ENCODE measurements around the gene FAS. TPM values are rescaled to one million over a fixed set of nuclear protein-coding genes. Genes with fewer than 3 reads are reported as not detected.
A peak's percentile ranks its signal among the peaks of the same experiment; 100 is the strongest.

Gene FAS
- total RNA-seq: 16.5 and 19.2 TPM in 2 replicates

DNA sequence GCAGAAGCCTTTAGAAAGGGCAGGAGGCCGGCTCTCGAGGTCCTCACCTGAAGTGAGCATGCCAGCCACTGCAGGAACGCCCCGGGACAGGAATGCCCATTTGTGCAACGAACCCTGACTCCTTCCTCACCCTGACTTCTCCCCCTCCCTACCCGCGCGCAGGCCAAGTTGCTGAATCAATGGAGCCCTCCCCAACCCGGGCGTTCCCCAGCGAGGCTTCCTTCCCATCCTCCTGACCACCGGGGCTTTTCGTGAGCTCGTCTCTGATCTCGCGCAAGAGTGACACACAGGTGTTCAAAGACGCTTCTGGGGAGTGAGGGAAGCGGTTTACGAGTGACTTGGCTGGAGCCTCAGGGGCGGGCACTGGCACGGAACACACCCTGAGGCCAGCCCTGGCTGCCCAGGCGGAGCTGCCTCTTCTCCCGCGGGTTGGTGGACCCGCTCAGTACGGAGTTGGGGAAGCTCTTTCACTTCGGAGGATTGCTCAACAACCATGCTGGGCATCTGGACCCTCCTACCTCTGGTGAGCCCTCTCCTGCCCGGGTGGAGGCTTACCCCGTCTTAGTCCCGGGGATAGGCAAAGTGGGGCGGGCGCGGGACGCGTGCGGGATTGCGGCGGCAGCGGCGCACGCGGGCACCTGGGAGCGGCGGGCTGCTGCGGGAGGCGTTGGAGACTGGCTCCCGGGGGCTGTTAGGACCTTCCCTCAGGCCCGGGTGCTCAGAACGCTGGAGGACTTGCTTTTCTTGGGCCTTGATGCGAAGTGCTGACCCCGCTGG lies at the start of gene FAS:
Gene FAS, plus strand, starts transcription at position 415 of the 777 bp plus-strand sequence. Its CDS starts 79 bp downstream, at position 494.
- DNase-seq: peak; percentile 54

GRCh38 chr10:88941026-88941425 lies 49.6 kb upstream of the FAS start:
- no peak for DNase-seq

- DNase-seq: no peak
These were observed 46.8 kb upstream of the FAS start for GRCh38 chr10:88943778-88944177.

DNA sequence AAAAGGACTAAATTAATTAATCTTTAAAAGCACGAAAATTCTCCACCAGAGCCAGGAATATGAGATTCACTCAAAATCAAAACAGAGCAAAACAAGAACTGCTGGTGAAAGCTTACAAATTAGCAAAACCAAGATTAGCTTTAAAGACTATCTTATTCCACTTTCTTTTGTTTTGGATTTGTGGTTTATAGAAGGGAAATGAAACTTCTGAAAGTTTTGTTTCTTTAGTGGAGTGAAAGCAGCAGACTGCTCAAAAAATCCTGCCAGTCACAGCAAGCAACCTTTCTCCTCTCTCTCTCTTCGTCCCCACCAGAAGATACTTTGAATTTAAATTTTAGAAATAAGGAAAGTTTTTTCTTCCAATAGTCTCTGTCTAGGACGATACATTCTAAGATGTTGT lies 45.8 kb upstream of the FAS start:
- no peak for DNase-seq

DNA sequence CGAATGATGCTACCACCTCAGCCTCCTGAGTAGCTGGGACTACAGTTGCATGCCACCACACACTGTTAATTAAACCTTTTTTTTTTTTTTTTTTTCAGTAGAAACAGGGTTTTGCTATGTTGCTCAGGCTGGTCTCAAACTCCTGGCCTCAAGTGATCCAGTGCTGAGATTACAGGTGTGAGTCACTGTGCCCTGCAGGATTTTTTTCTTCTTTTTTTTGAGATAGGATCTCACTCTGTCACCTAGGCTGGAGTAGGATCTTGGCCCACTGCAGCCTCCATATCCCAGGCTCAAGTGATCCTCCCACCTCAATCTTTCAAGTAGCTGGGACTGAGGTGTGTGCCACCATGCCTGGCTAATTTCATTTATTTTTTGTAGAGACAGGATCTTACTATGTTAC lies 44.4 kb upstream of the FAS start:
- no peak for DNase-seq

GRCh38 chr10:88946965-88947590 lies 43.5 kb upstream of the FAS start:
- DNase-seq: no peak

GRCh38 chr10:88949051-88949450 lies 41.5 kb upstream of the FAS start:
- DNase-seq: no peak

- peak; percentile 17 for DNase-seq
These were observed 40.4 kb upstream of the FAS start for GRCh38 chr10:88949912-88950837.

GRCh38 chr10:88952647-88953111 lies 37.9 kb upstream of the FAS start, which contains the start of gene ACTA2:
Gene ACTA2, minus strand, starts transcription at chr10:88952773. Its CDS starts 3,843 bp downstream, at chr10:88948930.
- DNase-seq: no peak

DNA sequence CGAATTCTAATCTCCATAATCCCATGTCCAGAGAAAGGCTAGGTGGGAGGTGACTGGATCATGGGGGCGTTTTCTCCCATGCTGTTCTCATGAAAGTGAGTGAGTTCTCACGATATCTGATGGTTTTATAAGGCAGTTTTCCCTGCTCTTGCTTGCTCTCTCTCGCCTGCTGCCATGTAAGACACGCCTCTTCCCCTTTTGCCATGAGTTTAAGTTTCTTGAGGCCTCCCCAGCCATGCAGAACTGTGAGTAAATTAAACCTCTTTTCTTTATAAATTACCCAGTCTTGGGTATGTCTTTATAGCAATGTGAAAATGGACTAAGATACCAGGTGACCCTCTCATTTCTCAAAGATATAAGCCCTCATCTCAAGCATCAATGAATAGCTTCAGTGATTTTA lies 36.9 kb upstream of the FAS start:
- no peak for DNase-seq

GRCh38 chr10:88954458-88955083 lies 36.0 kb upstream of the FAS start:
- no peak for DNase-seq

DNA sequence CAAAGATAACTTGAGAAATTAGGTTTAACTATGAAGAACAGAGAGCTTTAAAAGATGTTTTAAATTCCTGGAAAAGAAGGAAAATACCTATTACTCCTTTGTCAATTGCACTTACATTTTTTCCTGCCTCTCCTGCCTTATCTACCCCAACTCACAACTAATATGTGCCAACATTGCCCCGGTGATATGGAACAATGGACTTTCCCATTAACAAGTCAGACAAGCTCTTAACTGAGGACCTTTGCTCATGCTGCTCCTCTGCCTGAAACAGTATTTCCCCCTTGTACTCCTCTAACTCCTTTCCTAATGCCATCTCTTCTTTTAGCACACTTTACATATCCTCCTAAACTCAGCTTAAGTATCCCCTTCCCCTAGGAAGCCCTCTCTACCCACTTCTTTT lies 33.2 kb upstream of the FAS start:
- no peak for DNase-seq

DNA sequence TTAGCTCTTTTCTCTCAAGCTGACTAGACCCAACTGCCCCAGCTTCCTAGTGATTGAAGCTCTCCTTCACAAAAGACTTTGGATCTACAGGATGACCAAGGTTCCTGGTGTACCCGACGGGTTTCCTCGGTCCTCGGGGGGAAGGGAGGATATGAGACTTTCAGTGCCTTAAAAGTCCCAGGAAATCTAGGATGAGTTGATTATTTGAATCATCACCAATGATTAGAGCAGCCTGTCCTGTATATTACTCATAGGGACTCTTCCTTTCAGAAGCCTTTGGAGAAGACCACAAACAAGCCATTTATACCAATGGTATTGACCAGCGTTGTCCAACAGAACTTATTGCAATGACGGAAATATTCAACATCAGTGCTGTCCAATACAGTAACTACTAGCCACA lies 31.9 kb upstream of the FAS start:
- no peak for DNase-seq

DNA sequence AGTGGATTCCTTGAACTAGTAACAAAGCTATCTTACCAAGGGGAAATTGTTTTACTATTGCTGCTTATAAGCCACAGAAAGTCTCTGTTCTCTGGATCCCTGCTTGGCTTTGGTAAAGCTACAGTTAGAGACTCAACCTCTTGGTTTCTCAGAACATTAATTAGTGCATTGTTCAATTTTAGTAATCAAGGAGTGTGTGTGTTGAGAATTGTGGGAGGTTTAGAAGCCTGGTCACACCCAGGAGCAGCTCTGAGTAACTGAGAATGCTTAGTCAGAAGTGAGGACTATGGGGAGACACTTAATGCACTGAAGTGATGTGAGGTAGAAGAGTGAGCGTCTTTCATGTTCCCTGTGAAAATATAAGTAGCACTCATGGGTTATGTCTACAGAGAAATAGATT lies 29.8 kb upstream of the FAS start:
- no peak for DNase-seq

DNA sequence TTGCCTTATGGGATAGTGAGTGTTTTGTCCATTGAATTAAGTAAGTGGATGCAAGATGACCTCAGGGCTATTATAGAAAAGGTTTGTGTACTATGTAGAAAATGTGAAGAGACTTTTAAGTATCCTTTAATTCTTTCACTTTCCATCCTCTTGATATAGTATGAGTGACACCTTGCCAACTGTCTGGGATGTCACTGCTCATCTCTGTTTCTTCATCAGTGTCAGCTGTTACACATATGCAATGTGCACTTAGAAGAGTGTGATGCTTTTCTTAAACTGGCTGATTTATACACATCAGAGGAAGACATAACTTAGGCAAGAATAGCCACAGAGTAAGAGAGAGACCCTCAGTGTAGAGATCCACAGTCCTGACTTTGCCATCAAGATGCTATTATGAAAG lies 29.3 kb upstream of the FAS start:
- no peak for DNase-seq

- peak; percentile 13 for DNase-seq
These were observed 28.3 kb upstream of the FAS start for GRCh38 chr10:88962336-88962735.

- DNase-seq: no peak
These were observed 27.3 kb upstream of the FAS start for GRCh38 chr10:88963318-88963717.

GRCh38 chr10:88964360-88964759 lies 26.2 kb upstream of the FAS start:
- no peak for DNase-seq

- no peak for DNase-seq
These were observed 25.7 kb upstream of the FAS start for GRCh38 chr10:88964869-88965415.

DNA sequence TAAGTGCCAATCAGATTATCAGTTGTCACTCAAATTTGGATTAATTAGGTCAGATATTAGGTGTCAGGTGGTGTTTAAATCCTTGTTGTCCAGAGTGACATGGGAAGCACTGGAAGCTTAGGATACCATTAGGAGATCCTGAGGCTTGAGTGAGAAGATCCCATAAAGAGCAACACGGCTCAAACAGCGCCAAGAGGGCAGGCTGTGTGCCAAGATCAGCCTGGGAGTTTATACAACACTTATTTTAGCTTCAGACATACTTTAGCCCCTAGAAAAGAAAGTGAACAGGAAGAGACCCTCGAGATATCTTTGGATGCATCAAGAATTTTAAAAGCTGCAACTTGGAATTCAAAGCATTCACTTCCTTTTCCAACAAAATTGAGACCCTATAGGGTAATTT lies 23.8 kb upstream of the FAS start:
- no peak for DNase-seq

- DNase-seq: no peak
These were observed 22.2 kb upstream of the FAS start for GRCh38 chr10:88968391-88968790.

Data from dermis blood vessel endothelial cell (primary cell).